Measurements from ENCODE around the gene CANT1. TPM values are rescaled to one million over a fixed set of nuclear protein-coding genes. Genes with fewer than 3 reads are reported as not detected.

The CANT1 gene
- total and polyA plus RNA-seq, 2 of the 13 experiments (the other 11 are each of a cell fraction or from before 2014, with no cell fraction given), result 34.1 to 42.1 TPM

DNA sequence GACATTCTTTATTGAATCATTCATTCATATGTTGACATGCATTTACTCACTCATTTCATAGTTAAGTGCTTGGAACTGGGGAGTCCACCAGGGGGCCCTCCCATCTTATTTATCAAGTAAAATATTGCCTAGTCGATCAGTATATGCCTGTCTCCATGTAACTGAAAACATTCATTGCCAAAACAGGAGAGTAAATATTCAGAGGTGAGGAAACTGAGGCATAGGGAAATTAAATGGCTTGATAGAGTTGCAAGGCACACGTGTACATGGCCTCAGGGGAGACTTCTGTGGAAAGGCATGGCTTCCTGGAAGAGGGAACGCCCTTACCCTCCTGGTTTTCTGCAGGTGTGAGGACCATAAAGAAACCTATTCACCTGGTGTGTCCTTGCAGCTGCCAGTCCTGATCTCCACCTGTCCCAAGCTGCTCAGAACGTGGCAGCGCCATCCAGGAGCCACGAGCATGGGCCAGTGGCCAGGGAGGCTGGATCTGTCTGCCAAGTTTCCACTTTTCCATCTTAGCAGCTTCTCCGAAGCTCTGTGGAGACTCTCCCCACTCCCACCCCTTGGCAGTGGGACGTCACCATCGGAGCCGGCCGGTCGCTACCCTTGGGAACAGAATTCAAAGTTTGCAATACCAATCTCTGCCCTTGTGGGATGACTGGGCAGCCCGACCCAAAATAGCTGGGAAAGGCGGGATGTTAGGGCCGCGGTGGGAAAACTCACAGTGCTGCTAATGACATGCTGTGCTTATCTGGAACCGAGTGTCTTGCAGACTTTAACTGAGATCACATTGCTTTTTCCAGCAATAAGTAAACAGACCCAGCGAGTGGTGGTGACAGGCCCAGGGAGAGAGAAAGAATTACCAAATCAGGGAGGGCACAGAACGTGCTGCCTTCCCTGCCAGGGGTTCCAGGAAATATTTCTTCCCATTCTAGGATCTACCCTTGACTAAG, 10.3 kb upstream of the CANT1 start (continued):
- TF ChIP-seq BATF2 (CRISPR knock-in tag; IDR thresholded peaks at IDR 0.05) (no peak), ZNF773 (CRISPR knock-in tag; IDR thresholded peaks at IDR 0.05; ENCODE audit: borderline replicate concordance) (no peak), ZKSCAN5 (CRISPR knock-in tag; IDR thresholded peaks at IDR 0.05) (no peak), SALL1 (CRISPR knock-in tag; IDR thresholded peaks at IDR 0.05) (no peak), POGZ (CRISPR knock-in tag; IDR thresholded peaks at IDR 0.05) (no peak), HOXD1 (CRISPR knock-in tag; IDR thresholded peaks at IDR 0.05) (no peak), FUBP1 (CRISPR knock-in tag; IDR thresholded peaks at IDR 0.05; ENCODE audit: borderline replicate concordance) (no peak), ZNF850 (CRISPR knock-in tag; conservative IDR thresholded peaks at IDR 0.05) (no peak), ZMYM4 (CRISPR knock-in tag; IDR thresholded peaks at IDR 0.05) (no peak), TBX3 (IDR thresholded peaks at IDR 0.05; ENCODE audit: borderline replicate concordance) (no peak), THAP9 (CRISPR knock-in tag; IDR thresholded peaks at IDR 0.05; ENCODE audit: borderline replicate concordance) (0 out of 2 replicates have a peak, but pooled peaks have one; percentile 22), ZFP36L2 (CRISPR knock-in tag; IDR thresholded peaks at IDR 0.05) (no peak), GATAD2A (CRISPR knock-in tag; IDR thresholded peaks at IDR 0.05) (peak; percentile 15; the same call in 1 of the 2 replicates), FOXP1 (IDR thresholded peaks at IDR 0.05) (no peak), FOXP1 (CRISPR knock-in tag; IDR thresholded peaks at IDR 0.05) (no peak), ZC3H4 (CRISPR knock-in tag; IDR thresholded peaks at IDR 0.05; ENCODE audit: borderline replicate concordance) (no peak), ZNF572 (CRISPR knock-in tag; IDR thresholded peaks at IDR 0.05) (peak; percentile 86), ZNF230 (CRISPR knock-in tag; IDR thresholded peaks at IDR 0.05) (no peak), HOXA9 (CRISPR knock-in tag; IDR thresholded peaks at IDR 0.05; ENCODE audit: borderline replicate concordance) (no peak), NCOA2 (CRISPR knock-in tag; IDR thresholded peaks at IDR 0.05) (no peak), HIVEP1 (CRISPR knock-in tag; IDR thresholded peaks at IDR 0.05) (no peak)
- TF ChIP-seq, protein P1, sequence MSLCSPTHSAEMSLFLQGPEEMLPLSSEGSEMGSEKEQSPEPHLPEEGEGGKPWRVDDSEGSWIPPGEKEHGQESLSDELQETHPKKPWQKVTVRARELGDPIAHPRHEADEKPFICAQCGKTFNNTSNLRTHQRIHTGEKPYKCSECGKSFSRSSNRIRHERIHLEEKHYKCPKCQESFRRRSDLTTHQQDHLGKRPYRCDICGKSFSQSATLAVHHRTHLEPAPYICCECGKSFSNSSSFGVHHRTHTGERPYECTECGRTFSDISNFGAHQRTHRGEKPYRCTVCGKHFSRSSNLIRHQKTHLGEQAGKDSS (CRISPR knock-in tag; IDR thresholded peaks at IDR 0.05; ENCODE audit: borderline replicate concordance, low read depth), result no peak
